HG03039 (cell line): ENCODE data around the gene ZBTB7C.

Experiments used
- ATAC-seq: cut with Tn5 transposase; IDR thresholded peaks from one replicate; pipeline ENCODE4 v1.9.1; 2021; ENCODE audit warnings: mild to moderate bottlenecking, moderate library complexity; ENCODE audit not compliant: unreplicated experiment

ZBTB7C gene

GRCh38 chr18:48074929-48075706, 334.1 kb downstream of the ZBTB7C start:
- no peak for ATAC-seq

GRCh38 chr18:48073211-48073930, 335.8 kb downstream of the ZBTB7C start:
- no peak for ATAC-seq

GRCh38 chr18:48072428-48073204, 336.6 kb downstream of the ZBTB7C start:
- no peak for ATAC-seq

GRCh38 chr18:48068916-48069445, 340.2 kb downstream of the ZBTB7C start:
- ATAC-seq = no peak

GRCh38 chr18:48066225-48066652, 342.9 kb downstream of the ZBTB7C start:
- no peak for ATAC-seq

- ATAC-seq = no peak
Observed at GRCh38 chr18:48065601-48065995, 343.6 kb downstream of the ZBTB7C start.

GRCh38 chr18:48064978-48065600, 344.1 kb downstream of the ZBTB7C start:
- ATAC-seq = no peak

- ATAC-seq = no peak
Observed at GRCh38 chr18:48061781-48062570, 347.2 kb downstream of the ZBTB7C start.

- no peak for ATAC-seq
Observed at GRCh38 chr18:48060970-48061369, 348.2 kb downstream of the ZBTB7C start.

GRCh38 chr18:48060346-48060745, 348.8 kb downstream of the ZBTB7C start:
- ATAC-seq = no peak

DNA sequence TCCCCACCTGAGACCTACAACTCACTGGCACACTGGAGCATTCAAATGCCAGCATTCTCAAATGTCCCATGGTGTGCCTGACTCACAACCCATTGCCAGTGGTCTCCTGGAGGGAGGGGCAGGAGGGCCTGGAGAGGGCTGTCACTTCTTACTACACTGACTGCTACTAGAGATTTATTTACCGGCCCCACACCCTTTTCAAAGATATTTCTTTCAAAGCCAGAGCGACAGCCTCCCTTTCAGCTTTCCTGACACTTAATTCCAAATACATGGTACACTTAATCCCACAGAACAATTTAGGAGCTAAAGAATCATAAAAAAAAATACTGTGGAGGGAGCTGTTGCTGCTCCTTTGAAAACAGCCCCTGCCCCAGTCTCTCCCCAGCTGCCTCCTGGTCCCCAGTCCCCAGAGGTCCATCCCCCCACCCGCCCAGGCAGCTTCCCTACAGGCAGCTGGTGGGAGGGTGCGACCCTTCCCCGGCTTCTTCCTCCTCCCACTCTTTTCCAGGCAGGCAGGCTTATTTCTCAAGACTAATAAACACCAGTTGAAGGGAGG, 349.6 kb downstream of the ZBTB7C start:
- no peak for ATAC-seq

DNA sequence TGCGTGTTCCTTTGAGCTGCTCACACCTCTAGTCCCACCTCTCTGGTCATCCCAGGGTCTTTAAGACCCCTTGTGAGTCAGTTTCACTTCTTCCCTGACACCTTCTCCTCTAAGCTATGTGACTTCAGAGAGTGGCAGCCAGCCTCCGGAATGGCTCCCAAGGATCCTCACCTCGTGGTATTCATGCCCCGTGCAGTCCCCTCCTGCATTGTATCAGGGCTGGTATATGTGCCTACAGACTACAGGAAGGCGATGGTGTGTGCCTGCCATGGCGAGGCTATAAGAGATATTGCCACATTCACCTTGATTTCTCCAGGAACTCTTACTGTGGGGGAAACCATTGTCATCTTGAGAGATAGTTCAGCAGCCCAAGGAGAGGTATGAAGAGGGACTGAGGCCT, 350.7 kb downstream of the ZBTB7C start:
- ATAC-seq = no peak

GRCh38 chr18:48057018-48057417, 352.2 kb downstream of the ZBTB7C start:
- ATAC-seq = no peak

- ATAC-seq = no peak
Observed at GRCh38 chr18:48055351-48055750, 353.8 kb downstream of the ZBTB7C start.

- ATAC-seq = no peak
Observed at GRCh38 chr18:48053881-48054816, 355.0 kb downstream of the ZBTB7C start.

DNA sequence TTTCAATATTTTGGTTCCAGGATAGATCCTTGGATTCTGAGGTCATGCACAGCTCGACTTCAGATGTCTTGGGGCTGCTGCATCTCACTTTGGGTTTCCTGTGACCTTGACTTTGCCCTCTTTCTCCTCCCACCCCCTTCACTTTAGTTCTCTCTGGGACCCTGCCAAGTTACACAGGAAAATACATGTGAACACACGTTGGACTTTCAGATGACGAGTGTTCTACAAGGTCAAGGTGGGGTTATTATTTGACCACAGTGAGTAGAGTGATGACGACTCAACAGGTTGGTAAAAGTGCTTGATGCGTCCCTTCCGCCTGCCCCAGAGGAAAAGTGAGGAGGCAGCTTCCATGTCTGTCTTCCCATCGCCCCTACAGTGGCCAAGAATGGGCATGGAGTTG, 356.3 kb downstream of the ZBTB7C start:
- ATAC-seq = no peak

DNA sequence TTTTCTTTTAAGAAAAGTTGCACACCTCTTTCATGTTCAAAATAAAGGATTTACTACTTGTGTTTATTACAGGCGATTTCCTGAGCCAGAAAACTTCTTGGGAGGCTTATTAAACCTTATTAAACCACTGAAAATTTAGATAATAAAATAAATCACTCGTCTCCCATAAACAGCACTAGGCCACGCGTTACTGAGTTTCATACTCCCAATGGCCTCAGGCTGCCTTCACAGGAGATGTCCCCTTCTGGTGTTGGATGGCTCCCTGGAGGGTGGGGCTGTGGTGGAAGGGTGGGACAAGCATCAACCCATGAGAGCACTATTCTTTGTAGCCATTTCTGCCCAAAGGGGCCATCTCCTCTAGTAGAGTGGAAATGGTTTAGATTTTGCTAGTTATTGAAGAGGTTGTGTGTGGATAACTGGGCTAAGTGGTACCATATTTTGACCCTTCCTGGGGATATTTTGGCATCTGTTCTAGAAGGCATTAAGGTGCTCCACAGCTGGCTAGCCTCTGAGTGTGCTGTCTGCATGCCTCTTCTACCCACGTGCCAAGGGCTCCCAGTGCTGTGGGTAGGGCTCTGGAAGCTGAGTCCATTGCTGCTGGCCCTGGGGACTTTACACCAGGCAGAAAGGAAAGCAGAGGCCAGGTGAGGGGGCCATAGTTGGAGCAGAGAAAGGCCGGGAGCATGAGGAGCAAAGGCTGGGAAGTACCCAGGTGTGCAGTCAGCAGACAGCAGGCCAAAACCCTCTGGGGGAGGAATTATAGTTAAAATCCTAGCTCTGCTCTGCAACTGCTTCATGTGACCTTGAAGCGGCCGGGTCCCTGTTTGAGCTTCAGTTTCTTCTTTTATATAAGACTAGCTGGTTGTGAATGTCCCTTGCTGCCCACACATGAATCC, 357.0 kb downstream of the ZBTB7C start:
- ATAC-seq = no peak

DNA sequence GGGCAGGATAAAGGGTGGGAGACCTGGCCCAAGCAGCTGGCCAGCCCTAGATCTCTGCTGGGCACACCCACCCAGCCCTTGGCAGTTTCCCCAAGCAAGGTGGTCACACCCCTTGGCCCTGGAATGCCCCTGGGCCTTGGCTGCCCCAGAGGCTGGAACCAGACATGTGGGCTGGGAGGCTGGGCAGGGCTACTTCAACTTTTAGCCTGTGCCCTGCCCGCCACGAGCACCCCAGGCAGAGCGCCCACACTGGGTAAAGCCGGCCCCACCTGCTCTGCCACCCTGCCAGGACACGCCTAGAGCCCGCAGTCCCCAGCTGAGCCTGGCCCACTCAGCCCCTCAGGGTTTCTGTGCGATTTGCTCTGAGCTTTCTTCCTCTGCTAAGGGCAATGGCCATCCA, 359.0 kb downstream of the ZBTB7C start:
- no peak for ATAC-seq
